Fibroblast of gingiva (primary cell): ENCODE results near the gene FAM83B.
A peak's percentile ranks its signal among the peaks of the same experiment; 100 is the strongest.
"Not testable (repeated sequence)": the region's sequence is repeated elsewhere in the genome, so short reads cannot be mapped to it uniquely, and the experiment has no call there.

Source experiments
- DNase-seq: peaks from one replicate; pipeline ENCODE4 v3.0.0-alpha.2; 2011; ENCODE audit warnings: low read depth

The FAM83B gene, protein sequence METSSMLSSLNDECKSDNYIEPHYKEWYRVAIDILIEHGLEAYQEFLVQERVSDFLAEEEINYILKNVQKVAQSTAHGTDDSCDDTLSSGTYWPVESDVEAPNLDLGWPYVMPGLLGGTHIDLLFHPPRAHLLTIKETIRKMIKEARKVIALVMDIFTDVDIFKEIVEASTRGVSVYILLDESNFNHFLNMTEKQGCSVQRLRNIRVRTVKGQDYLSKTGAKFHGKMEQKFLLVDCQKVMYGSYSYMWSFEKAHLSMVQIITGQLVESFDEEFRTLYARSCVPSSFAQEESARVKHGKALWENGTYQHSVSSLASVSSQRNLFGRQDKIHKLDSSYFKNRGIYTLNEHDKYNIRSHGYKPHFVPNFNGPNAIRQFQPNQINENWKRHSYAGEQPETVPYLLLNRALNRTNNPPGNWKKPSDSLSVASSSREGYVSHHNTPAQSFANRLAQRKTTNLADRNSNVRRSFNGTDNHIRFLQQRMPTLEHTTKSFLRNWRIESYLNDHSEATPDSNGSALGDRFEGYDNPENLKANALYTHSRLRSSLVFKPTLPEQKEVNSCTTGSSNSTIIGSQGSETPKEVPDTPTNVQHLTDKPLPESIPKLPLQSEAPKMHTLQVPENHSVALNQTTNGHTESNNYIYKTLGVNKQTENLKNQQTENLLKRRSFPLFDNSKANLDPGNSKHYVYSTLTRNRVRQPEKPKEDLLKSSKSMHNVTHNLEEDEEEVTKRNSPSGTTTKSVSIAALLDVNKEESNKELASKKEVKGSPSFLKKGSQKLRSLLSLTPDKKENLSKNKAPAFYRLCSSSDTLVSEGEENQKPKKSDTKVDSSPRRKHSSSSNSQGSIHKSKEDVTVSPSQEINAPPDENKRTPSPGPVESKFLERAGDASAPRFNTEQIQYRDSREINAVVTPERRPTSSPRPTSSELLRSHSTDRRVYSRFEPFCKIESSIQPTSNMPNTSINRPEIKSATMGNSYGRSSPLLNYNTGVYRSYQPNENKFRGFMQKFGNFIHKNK

DNA sequence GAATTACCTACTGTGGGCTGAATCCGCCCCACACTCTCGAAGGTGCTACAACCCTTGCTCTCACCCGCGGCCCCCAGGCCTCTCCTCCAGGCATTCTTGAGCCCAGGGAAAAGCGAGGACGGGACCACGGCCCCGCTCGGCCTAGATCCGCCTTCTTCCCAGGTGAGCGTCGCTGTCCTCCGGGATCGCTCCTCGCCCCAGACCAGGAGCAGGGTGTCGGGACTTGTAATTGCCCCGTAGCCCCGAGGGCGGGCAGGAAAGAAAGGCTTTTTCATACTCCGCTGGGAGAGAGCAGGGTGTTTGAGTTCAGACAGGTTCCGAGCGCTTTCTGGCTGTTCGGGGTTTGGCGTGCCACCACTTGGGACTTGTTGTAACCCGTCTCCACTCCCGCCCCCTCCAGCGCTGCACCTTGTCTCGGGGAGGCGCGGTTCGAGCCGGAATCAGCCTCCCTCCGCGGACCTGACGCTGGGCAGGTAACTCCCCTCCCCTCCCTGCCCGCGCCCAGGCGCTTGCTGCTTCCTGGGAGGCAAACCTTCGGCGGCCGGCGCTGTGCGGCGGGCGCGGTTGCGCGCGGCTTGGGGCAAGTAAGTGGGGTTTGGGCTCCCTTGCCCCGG is at the start of gene FAM83B:
TSS of gene FAM83B (plus strand) at position 529 of the 614 bp plus-strand sequence. CDS start 23,476 bp downstream, outside the sequence.
- no peak for DNase-seq

DNA sequence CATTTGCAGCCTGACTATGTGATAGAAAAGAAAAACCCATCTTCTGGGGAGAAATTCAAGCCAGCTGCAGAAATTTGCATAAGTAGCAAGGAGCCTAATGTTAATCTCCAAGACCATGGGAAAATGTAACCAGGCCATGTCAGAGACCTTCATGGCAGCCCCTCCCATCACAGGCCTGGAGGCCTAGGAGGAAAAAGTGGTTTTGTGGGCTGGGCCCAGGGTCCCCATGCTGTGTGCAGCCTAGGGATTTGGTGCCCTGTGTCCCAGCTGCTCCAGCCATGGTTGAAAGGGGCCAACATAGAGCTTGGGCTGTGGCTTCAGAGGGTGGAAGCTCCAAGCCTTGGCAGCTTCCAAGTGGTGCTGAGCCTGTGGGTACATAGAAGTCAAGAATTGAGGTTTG is 49.7 kb upstream of the FAM83B start:
- DNase-seq, result not testable (repeated sequence)

DNA sequence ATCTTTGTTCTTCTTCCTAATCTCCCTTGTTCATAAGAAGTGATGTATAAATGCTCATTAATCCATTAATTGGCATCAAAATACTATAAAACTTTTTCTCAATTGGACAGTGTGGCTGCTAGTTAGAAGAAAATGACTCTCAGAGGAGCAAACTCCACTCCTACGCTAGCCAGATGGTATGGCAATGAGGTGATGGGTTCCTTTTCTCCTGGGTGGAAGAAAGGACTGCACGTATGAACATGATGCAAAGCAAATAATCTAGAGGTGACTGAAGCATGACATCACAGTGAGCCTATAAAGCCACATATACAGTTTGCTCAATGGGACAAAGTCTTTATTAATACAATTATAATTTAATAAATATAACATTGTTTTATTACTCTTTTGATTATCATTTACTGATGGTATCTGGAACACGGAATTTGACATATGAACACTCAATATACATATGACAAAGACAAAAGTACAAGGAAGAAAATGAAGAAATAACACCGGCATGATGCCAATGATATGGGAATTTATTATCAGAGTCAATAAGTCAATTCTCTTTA is 46.4 kb upstream of the FAM83B start:
- DNase-seq, result no peak

DNA sequence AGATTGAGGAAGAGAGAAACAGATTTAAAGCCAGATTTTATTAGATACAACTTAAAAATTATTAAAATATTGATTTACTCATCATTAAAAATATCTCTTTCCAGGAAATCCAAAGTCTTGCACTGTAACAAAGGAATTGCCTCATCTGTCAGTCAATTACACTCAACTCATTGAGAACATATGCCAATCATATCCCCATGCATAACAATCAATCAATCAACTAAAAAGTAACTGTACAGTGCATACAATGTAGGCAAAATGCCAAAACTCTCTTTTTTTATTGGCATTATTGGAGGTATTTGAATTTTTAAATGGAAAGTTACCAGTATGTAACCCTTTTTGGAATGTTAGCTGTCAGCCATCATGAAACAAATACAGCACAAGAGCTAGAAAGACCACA is 45.3 kb upstream of the FAM83B start:
- DNase-seq, result no peak

DNA sequence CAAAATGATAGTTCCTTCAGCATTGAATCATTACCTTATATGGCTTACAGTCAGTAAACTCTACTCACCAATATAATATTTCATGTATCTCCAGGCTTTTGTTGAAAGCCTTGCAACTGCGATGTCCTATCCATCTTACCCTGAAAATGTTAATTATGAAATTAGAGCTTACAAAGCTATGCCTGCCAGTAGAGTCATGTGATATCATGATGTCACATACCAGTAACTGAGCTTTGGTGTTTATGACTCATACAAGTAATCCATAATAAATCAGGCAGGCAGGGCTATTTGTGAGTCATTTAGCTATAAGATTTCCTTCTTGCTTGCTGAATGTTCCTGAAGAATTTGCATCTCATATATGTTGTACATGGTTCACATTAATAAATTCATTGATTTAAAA is 44.9 kb upstream of the FAM83B start:
- DNase-seq, result peak; percentile 31

DNA sequence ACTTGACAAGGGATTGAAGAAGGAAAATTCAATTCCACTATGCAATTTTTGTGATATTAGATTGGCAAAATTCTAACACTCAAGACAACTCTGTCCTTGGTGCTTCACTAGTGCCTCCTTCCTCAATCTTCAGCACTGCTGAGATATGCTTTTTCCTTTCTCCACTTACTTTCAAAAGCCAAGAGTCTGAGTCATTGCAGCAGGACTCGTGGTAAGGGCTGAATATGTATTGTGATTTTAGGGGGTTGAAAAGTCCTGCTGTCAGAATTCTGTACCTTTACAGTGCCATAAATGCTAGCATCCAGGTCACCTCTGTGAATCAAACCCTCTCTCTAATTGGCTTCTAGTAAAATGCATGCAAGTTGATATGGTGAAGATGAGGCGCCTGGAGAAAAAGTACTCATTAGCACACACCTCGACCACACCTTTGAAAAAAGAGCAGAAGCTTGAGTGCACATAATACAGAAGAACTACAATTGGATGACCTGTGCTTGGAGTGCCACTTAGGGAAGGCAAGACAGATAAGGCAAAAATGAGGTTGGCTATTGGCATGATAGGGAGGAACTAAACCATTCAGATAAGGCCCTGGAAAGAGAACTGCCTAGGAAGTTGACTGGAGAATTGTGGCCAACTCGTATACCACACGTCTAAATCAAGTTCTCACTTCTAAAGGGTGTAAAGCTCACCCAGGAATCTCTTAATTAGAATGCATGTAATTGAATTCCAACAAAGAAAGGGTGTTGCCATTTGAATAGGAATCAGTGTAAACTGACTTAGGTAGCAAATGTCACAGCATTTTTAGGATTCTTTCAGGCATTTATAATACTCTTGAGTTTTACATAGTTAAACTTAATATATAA is 43.6 kb upstream of the FAM83B start:
- no peak for DNase-seq

DNA sequence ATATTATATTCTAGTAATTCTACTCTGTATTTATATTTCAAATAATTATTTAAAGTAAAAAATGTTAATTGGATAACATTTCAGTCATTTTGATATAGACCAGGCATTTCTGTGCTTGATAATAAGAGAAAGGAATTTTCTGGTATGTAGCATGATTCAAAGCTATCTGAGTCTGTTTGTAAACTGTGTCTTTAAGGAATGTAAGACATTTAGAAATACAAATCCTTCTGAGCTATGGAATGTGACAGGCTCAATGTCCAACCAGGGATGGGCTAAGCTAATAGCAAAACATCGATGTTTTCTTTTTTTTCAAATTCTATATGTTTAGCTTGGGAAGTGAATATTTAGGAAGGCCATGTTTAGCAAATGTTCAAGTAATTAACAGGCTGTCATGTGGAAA is 41.5 kb upstream of the FAM83B start:
- DNase-seq, result no peak

DNA sequence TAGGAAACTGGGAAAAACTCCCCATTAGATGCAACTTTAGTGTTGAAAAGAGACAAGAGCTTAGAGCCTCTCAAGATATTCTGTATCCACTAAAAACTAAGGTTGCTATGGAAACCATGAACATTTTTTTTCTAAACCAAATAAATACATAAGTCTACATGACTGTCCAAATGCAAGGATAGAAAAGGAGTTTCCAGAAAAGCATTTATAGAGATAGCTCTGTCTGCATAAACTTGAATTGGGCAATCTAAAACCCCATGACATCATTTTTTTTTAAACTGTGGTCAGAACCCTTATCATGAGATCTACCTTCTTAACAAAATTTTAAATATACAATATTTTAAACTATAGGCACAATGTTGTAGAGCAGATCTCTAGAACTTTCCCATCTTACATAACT is 36.4 kb upstream of the FAM83B start:
- no peak for DNase-seq

DNA sequence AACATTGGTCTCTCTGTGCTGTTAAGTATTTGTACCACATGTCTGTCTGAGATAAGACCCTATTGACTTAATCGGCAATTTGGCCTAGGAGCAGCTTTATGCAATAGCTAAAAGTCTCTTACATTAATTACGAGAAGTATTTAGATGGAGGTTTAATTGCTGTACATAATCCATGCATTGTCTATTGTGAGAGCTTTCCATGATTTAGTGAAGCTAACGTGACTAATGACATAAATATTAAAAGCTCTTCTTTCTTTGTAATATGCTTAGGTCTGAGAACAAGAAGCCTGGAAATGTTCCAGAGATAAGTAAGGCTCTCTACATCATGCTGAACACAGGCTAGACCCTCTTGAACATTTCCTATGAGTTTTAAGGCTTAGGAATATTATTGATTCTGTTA is 32.7 kb upstream of the FAM83B start:
- DNase-seq, result no peak

DNA sequence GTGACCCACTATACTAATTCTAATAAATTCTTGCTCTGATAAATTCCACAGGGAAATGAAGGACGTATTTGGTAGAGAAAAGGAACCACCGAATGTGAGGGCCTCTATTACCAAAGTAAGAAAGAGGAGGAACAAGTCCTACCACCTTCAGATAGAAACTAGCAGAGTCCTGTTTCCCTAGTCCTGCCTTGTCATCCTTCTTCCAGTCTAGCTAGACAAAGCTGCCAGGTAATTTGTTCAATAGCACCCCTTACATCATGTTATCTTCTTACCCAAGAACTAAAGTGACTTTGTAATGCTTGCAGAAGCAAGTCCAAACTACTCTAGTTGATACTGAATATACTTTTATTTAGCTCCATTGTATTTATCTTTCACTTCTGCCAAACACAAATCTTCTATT is 29.3 kb upstream of the FAM83B start:
- DNase-seq, result no peak

DNA sequence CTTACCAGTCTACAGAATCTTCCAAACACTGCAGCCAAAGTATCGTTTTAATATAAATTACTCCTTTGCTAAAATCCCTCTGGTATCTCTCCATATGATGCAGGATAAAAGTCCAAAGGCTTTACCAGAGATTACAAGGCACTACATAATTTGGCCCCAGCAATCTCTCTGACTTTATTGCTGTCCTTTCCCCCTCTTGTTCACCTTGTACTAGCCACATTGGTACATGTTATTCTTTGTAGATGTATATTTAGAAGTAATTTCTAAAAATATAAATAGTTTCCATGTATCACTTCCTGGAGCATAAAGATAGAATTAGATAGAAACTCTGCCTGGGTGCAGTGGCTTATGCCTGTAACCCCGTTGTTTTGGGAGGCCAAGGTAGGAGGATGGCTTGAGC is 28.7 kb upstream of the FAM83B start:
- no peak for DNase-seq

DNA sequence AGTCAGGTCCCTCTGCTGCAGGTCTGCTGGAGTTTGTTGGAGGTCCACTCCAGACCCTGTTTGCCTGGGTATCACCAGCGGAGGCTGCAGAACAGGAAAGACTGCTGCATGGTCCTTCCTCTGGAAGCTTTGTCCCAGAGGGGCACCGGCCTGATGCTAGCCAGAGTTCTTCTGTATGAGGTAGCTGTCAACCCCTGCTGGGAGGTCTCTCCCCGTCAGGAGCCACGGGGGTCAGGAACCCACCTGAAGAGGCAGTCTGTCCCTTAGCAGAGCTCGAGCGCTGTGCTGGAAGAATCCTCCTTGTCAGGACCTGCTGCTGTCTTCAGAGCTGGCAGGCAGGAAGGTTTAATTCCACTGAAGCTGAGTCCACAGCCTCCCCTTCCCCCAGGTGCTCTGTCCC is 22.3 kb upstream of the FAM83B start:
- DNase-seq, result not testable (repeated sequence)

DNA sequence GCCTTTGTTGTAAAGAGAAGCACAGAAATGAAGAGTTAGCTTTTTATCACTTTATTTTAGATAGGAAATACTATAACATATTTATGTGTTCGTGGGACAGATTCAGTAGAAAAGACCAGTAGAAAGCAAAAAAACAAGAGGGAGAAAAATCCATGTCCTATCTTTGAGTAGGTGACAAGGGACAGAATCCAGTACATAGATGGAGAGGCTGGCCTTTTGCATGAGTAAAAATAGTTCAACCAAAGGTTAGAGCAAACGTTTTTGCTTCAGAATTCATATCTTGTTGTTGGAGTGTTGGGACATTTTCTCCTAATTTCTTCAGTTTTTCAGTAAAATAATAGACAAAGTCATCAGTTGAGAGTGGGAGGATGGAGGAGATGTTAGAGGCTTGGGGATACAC is 19.6 kb upstream of the FAM83B start:
- DNase-seq, result no peak

DNA sequence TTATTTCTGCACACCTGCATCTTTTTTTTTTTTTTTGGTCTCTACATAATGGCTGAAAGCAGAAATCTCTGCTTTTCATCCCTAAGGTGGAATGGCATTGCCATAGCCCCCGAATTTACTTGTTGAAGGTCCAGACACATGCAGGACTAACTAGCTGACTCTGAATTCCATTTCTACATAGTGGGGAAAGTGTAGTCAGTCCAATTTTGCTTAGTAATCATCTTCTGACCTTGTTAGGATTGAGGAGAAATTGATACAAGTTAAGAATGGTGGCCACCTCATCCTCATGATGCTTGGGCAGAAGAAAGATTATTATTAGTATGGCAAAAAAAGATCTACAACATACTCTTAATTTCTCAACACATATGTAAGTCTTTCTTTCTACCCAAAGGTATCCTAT is 16.4 kb upstream of the FAM83B start:
- no peak for DNase-seq

DNA sequence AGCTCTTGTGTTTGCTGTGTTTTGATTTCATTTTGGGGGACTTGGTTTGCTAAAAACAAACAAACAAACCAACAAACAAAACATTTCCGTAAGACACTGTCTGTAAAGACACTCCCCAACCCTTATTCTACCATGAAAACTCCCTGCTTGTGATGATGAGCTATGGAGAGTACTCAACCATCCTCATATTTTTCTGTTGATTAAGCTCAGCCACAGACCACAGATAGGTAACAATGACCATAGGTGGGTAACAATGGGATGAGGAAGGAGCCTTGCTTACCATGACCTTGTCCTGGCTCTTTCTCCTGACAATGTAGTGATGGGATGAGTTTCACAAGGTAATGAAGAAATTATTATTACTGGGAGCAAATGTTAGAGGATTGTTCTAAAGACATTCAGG is 11.4 kb upstream of the FAM83B start:
- no peak for DNase-seq

DNA sequence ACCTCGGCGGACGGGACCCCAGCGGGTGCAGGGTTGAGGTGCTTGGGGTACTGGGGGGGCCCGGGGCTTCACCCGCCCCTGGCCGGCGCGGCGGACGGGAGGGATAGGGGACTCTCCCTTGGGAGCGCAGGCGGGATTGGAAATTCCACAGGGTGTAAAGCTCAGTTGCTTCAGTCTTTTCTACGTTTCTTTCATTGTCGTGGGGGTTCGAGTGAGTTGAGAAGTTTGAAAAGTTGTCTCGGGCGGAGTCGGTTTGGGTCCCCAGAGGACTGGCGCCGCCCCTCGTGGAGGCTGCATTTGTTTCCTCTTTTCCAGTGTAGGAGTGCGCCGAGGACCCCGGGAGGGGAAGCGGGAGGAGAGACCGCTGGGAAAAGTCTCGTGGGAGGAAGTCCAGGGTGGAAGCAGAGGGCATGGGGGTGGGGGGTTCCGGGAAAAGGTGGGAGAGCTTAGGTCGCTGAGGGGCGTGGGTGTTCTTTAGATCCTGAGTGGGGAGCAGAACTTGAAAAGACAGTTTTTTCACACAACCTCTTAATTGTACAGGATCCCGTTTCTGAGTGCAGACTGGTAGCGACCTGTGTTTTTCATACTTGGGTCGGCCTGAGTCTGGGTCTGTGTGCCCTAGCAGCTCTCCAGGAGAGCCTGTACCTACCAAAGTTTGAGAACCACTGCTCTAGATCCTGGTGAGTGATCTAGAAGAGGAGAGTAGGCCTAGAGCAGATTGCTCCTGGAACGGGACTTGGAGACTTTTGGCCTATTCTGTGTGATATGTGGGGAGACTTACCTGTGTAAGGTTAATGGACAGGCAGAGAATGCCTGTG is 495 bp downstream of the FAM83B start:
- no peak for DNase-seq

DNA sequence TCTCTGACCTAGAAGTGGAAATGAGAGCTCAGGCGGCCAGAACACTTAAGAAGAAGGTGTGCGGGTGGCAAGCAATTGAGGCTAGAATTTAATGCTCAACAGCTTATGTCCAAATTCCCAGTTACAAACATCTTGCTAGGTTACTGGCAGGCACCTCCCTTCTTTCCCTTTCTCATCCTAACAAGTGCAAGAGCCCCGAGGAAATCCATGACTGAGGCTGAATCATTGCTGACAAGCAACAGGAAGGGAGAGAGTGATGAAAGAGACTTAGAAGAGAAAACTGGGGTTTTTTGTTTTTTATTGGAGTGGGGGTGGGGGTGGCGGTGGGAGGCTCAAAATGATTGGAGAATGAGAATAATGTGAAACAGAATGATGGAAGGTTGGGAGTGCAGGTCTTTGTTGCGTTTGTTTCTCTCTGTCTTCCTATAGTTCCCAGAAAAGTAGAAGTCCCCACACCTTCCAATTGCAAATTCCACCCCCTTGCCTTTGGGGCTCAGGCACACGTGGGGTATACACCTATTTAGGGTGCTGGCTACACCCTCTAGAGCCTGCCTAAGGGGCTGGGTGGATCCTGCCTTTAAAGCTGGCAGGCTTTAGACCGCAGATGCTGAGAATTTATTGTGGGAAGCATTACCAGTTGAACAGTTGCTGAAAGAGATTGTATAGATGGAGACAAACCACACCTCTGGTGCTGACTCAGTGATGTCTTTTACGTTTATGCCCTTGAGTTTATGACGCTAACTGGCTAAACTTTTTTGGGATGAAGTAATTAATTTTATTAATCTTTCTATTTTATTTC is 1.4 kb downstream of the FAM83B start:
- no peak for DNase-seq

DNA sequence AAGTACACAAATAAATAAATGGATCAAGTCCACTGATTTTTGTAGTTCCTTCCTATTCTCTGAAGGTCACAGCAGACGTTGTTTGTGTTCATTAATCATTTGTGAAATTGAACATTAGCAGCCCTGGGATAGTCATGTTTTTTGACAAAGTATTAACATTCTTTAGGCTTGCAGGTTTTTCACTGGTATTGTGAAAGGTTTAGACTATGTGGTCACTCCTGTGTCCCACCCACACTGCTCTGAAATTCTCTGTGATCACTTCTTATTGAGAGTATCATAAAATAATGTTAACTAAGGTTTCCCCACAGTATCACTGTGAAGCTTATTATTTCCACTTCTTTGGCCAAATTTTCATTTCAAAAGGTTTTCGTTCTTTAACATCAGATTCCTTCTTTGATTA is 3.5 kb downstream of the FAM83B start:
- DNase-seq, result no peak

DNA sequence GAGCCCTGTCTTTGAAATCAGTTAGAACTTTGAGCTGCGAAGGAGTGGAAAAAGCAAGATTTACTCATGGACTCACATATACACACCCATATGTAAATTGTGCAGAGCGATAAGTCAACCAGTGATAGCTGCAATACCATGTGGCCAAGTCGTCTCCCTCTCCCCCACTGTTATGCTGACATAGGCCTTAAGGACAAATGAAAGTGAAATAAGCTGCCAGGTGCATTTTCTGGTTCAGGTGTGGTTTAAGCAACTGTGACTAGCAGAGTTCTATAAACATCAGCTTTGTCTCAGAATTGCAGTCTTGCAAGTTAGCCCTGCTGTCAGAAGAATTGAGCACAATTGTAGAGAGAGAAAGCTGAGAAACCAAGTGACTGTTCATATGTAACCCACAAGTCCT is 9.6 kb downstream of the FAM83B start:
- no peak for DNase-seq

DNA sequence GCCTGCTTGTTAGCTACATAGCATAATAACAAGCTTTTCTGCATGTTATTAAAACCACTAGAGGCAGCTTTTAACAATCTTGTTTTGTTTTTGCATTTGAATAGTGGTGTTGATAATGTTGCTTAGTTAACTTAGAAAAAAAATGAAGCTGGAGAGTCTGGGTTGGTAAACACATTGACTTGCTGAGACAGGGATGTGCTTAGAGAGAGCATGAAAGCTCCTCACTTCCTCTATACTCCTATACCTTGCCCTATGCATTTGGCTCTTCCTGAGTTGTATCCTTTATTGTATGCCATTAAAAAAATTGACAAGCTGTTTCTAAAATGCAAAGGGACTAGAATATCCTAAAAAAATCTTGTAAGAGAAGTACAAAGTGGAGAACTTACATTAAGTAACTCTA is 13.6 kb downstream of the FAM83B start:
- DNase-seq, result no peak
